Cardiac septum (tissue), 1 donor: ENCODE measurements around the gene LMTK2. TPM values are rescaled to one million over a fixed set of nuclear protein-coding genes. Genes with fewer than 3 reads are reported as not detected.

Source experiments
- DNase-seq: peaks from one replicate; pipeline ENCODE4 v3.0.0-alpha.2; 2020; ENCODE audit warnings: low spot score
- intact Hi-C: fragments of 100-400 bp; cut with DNase I; formaldehyde crosslinking; loops from one replicate; pipeline ENCODE4 v1.14.0; 2022
- total RNA-seq: library from RNA; stranded (reverse); fragmentation: NEBNext Ultra II Directional; extraction: Animal tissue kit (Norgen Biotek cat#: 25700); gene quantifications from one replicate; pipeline ENCODE4 v1.2.1, GENCODE V29; 2021
- donor health status: DM: no; HTN: no; CAD: no.

The LMTK2 gene
- total RNA-seq, 1 donor from 2014 or later, result 28.3 TPM

DNA sequence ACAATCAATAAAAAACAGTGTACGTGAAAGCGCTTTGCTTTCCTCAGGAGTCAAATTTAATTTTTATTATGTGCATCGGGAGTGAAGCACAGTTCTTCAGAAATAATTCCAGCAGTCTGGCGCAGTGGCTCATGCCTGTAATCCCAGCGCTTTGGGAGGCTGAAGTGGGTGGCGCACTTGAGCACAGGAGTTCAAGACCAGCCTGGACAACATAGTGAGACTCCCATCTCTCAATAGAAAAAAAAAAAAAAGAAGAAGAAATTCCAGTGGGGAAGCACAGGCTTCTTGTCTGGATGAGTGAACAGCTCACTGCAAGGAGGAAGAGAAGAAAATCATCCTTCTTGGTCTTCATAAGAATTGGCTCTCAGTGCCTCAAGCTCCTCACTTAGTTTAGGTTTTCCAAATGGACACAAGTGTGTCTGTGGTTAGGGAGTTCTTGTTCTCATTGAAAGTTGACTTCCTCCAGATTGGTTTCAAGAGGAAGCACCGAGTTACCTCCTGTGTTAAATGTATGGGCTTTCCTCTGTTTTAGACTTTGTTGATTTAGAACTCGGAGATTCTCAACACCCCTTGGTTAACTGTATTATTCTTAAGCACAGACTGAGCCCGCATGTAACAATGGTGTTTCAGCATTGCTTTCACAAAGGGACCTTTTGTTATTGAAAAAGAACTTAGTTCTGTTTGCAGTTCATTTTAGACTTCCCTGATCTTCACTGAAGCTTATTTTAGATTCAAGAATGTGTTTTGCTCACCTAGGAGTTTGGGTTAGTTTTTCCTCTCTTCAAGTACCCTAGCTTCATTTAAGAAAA lies 28.0 kb downstream of the LMTK2 start:
- intact Hi-C loops, result no loop called here
- no peak for DNase-seq

DNA sequence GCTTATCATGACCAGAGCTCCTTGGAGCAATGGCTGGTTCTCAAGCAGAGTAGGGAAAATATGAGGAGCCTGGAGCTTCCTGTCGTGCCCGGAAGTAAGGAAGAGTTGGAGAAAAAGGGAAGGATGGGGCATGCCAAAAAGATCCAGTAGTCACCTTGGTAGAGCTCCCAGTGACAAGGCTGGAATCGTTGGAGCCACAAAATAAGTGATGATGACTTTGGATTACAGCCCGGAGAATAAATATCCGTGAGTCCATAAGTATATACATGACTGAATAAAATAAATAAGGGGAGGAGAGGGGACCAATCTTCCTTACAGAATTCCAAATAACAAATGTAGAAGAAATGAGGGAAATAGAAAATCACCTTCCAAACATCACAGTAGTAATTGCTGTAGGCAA lies 29.3 kb downstream of the LMTK2 start:
- intact Hi-C loops, result no loop called here

DNA sequence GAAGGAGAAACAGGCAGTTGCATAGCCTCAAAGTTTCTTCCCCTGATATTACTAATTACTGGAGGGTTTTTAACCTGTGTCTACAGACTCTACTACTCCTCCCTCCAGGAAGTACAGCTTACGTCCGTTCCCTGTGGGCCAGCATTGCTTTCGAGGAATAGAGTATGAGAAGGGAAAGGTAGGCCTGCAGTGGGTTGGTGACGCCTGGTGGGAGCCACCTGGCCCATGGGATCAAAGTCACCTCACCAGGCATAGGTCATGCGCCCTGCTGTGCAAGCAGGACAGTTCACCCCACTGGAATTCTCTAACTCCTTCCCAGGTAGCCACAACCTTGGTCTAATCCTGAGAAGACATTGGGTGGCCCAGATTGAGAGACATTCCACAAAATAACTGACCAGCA lies 29.8 kb downstream of the LMTK2 start:
- intact Hi-C loops, result no loop called here
- no peak for DNase-seq

More for the DNA sequence above, 29.3 kb downstream of the LMTK2 start:
- DNase-seq, result no peak

DNA sequence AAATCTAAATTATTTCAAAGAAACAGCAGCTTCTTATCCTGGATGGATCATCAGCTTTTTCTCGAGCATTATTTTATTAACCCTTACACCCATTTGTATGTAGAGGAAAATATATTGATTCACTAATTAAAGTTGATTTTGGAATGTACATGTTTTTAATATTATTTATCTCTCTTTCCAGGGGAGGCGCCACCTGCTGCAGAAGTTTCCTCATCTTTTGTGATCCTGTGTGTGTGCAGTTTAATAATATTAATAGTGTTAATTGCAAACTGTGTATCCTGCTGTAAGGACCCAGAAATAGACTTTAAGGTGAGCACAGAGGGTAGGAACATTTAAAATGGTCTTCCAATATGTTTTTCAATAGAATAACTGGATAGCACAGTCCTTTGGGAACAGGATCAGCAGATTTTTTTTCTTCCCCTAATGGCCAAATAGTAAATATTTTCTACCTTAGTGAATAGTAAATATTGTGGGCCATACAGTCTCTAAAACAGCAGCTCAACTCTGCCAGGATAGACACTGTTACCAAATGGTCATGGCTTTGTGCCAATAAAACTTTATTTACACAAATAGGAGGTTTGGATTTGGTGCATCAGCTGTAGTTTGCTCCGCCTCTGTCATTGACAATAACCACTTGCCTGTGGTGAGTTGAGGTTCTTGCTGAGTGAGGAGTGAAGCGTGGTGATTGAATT lies 30.6 kb downstream of the LMTK2 start:
- intact Hi-C loops, result no loop called here
- no peak for DNase-seq

DNA sequence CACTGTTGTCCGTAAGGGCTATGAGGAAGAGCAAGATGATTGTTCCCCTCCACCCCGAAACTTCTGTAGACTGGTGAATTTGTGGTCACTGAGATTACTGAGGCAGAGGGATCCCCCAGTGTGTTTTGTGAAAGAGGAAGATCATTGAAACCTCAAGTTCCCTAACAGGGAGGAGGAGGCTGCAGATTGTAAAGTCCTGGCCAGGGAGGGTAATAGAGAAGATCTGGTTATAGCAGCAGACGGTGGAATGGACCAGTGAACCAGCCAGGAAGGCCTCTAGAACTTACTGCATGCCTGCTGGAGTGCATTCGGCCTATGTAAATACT lies 31.1 kb downstream of the LMTK2 start:
- DNase-seq, result no peak
- intact Hi-C loops, result no loop called here

DNA sequence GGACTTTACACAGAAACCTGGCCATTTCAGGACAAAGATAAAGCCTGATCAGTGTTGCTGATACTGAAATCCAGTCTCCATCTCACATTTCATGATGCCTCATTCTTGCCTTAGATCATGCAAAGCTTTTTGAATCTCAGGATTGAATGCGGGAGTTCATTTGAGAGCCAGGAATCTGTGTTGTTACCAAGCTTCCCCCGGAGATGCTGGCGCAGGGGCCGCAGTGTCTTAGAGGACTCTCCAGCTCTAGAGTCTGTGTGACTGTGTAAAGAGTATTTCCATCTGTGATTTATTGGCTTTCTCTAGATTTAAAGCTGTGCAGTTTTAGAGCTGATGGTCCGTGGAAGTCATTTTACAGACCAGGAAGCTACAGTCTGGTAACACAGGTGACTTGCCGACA lies 32.0 kb downstream of the LMTK2 start:
- no peak for DNase-seq
- intact Hi-C loops, result no loop called here

DNA sequence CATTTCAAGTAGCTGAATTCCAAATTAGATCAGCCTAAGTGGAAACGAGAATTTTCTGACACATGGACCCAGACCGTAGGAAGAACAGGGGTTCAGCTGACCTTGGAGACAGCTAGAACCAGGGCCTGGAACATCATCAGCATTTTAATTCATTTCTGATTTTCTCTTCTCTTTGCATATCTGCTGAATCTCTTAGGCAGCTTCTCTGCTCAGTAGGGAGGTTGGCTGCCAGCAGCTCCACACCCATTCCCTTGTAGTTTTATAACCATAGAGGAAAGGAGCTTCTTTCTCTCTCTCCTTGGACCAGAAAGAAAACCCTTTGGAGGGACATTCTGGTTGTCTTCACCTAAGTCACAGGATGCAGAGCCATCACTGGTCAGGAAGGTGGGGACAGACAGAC lies 36.0 kb downstream of the LMTK2 start:
- intact Hi-C loops, result no loop called here
- no peak for DNase-seq

DNA sequence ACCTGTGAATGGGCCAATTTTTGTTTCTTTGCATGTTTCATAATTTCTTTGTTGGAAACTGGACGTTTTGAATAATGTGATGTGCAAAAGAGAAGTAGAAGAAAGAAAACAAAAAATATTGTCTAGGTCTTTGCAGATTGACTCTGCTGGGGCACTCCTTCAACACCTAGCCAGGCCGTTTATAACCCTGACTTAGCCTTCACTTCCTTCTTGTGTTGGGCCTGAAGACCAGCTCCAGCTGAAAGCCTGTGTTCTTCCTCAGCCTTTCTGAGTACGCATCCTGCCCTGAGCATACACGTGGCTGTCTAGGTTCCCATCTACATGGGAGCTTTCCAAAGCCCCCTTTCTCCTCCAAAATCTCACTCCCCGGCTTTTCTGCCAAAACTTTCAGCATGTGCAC lies 41.9 kb downstream of the LMTK2 start:
- intact Hi-C loops, result no loop called here
- DNase-seq, result no peak

DNA sequence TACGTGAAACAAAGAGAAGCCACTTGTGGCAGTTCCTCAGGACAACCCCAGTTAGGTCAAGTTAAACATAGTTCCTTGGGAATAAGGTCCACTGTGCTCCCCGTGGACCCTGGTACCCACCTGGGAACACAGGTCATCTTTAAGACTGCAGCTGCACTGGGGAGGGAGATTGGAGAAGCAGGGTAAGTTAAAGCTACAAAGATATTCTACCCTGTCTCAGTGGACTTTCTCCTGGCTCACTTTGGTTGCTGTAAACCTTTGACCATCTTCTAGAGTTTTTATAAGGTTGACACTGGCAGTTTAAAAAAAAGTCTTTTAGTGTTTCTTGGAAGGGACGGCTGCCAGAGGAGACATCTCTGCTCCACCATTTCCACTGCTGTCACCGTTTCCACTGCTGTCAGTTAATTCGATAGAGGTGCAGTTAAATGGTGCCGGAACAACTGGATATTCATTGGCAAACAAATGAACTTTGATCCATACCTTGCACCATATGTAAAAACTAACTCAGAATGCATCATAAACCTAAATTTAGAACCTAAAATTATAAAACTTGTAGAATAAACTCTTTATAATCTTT lies 42.5 kb downstream of the LMTK2 start:
- intact Hi-C loops, result no loop called here
- no peak for DNase-seq

DNA sequence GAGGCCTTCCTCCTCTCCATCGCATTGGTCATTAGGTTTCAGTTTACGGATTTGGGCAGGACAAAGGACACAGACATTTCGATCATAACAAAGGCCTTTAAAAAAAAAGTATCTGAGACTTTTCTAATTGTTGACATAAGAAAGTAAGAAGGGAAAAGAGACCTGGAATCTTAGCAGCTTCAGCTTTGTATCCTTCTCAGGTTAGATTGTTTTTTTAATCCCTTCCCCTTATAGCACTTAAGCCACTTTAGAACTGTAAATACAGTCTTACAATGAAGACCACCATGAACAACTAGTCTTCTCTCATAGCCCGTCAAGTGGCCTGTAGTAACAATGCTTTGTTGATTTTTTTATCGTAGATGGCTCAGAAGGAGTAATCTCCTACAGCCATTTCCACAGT lies 45.2 kb downstream of the LMTK2 start:
- DNase-seq, result no peak
- intact Hi-C loops, result no loop called here

DNA sequence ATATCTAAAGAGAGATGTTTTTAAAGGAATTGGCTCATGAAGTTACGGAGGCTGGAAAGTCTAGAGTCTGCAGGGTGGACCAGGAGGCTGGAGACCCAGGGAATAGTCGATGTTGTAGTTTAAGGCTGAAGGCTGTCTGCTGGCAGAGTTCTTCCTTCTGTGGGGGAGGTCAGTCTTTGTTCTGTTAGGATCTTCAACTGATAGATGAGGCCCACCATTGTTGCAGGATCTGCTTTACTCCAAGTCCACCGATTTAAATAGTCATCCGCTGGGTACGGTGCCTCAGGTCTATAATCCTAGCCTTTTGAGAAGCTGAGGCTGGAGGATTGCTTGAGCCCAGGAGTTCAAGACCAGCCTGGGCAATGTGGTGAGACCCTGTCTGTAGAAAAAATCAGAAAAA lies 50.0 kb downstream of the LMTK2 start:
- DNase-seq, result no peak
- intact Hi-C loops, result no loop called here

DNA sequence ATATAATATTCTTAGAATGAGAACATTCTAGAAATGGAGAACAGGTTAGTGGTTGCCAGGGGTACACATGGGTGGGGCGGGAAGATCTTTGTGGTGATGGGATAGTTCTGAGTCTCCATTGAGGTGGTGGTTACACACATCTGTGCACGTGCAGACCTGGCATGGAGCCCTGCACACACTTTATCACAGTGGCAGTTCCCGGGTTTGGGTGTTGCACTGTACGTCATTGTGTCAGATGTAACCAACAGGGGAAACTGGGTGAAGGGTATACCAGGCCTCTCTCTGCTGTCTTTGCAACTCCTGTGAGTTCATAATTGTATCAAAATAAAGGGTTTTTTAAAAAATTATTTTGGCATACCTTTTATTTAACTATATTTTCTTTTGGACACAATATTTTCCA lies 51.1 kb downstream of the LMTK2 start:
- no peak for DNase-seq
- intact Hi-C loops, result no loop called here

DNA sequence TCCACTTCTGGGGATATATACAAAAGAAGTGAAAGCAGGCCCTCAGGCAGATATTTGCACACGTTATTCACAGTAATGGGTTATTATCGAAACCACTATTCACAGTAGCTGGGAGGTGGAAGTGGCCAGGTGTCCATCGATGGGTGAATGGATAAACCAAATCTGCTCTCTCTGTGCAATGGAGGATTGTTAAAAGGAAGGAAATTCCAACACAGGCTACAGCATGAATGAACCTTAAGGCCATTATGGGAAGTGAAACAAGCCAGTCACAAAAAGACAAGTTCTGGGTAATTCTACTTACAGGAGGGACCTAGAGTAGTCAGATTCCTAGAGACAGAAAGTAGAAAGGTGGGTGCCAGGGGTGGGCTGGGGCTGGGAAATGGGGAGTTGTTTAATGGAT lies 56.1 kb downstream of the LMTK2 start:
- intact Hi-C loops, result no loop called here
- DNase-seq, result no peak

DNA sequence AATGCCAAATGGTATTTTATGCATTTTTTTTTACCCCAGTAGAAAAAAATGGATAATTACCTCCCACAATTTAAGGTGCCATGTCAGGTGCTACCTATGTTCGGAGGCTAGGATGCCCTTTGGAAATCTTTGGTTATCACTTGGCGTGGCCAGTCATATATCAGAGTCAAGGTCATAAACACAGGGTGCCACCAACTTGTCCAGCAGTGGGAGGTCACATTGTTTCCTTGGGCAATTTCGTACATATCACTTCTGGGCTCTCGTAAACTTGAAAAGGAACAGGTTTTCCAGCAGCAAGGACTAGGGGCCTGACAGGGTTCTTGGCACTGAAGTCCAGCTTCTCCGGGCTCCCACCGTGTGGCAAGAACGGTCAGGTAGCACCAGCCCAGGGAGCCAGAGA lies 56.6 kb downstream of the LMTK2 start:
- intact Hi-C loops, result no loop called here
- no peak for DNase-seq

DNA sequence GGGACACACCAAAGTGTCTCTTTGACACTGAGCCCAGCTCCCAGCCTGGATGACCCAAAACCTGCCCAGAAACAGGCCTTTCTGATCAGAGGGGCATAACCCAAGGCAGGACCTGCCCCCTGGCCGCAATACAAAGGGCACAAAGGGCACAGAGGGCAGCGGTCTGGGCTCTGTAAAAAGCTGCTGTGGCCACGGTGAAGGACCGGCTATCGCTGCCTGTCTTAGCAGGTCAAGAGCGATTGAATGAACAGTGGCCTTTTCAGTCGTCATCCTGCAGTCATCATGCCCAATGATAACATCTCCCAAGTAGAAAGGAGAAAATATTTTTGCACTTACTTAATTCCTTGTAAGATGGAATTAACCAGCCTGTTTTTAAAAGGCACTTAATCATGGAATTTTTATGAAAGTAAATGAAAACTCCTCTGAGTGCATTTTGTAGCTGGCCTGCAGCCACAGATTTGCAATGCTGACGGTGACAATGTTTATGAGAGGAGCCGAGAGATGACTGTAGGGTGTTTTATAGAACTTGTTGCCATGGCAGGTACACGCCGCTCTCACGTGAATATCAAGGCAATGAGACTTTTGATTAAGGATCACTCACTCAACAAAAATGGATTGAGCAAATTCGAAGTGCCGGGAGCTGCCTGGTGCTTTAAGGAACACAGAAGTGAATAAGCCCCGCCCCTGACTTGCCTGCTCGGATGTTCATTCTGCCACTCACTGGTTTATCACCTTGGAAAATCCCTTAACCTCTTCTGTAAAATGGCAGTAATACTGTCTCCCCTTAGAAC lies 57.2 kb downstream of the LMTK2 start:
- no peak for DNase-seq
- intact Hi-C loops, result no loop called here

DNA sequence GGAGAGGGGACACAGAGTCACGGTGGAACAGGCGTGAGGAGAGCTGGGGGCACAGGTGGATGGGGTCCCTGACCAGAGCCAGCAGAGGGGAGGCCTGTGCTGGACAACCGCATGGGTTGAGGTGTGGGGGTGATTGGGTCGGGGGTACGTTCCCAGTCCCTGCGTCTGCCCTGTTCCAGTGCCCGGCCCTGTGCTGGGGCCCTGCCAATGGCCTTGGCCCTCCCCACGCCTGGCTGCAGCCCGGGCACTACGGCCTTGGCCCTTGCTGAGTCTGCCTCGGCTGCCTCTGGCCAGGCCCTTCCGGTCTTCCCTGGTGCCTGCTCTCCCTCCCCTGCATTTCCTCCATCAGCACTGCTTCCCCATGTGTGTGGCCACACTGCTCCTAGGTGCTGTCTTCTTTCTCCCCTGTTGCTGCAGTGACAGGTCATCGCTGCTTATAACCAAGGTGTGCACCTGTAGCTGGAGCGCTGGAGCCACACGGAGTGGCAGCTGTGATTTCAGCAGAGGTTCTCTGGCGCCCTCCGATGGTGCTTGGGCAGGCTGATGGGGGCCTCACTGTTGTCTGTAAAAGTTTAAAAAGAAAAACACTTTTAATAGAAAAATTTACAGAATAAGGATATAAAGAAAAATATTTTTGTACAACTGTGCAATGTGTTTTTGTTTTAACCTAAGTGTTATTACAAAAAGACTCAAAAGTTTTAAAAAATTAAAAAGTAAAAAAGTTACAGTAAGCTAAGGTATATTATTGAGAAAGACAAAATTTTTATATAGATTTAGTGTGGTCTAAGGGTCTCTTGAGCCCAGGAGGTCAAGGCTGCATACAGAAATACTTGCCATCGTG lies 59.4 kb downstream of the LMTK2 start:
- intact Hi-C loops, result no loop called here
- DNase-seq, result no peak

DNA sequence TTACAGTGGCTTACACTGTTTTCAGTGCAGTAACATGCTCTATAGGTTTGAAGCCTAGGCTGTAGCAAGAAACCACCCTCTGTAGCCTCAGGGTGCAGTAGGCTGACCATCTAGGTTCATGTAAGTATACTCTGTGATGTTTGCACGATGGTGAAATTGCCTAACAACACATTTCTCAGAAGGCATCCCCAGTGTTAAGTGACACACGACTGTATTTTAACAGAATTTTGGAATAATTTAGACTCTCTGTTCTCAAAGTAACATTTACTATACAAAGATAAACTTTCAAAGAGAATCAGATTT lies 60.0 kb downstream of the LMTK2 start:
- intact Hi-C loops, result no loop called here
- DNase-seq, result no peak

DNA sequence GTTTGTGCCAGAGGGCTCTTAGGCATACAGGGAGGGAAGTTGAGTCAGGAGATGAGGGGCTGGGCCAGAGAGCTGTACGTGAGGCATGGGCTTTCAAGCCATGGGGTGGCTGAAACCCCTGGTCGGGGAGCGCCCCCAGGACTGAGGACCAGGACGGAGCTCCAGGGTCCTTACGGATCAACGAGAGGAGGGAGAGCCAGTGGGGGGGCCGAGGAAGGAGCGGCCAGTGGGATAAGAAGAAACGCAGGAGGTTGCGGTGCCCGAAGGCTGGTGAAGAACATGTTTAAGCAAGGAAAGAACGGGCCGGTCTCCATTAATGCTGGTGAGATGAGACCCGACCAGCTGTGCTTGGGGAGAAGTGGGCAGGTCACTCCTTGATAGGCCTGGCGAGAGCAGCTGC lies 61.0 kb downstream of the LMTK2 start:
- intact Hi-C loops, result loop anchor here (1.0 kb wide), 1 partner anchor 61 kb away; the partner anchor contains the start of gene LMTK2
- no peak for DNase-seq

DNA sequence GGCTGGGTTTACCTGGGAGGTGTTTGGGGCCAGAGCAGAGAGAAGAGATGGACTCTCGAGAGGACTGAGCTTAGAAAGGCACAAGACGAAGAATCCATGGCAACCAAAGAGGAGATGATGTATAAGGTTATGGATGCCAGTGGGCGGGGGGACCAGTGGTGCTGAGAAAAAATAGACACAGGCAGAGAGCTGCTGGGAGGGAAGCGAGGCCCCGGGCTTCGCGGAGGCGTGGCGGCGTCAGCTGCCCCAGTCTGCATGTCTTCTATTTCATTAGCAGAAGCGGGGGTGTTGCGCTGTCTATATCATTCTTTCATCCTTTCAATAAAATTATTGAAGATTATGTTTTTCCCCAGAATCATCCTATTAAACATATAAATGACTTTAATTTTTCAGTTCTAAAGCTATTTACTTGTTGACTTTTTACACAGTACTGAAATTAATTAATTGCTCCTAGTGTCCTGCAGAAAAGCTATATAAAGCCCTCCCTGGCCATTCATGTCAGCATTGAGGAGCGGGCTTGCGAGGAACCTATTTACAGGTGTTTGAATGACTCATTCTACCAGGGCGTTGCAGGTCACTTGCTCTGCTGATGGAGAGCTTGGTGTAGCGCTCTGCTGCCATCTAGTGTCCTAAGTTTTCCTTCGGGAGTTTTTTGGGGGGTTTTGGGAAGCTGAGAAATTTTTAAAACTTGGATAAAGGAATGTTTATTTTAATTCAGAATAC lies 61.7 kb downstream of the LMTK2 start:
- intact Hi-C loops, result loop anchor here (1.0 kb wide), 1 partner anchor 62 kb away; the partner anchor contains the start of gene LMTK2
- DNase-seq, result no peak
